Suprapubic skin (tissue), 4 donors: ENCODE data around the gene DNASE1.

Experiments
- EP300 ChIP-seq: sonication (generic); formaldehyde crosslinking; IDR thresholded peaks from one replicate; pipeline ENCODE4 v1.6.1; 2017; ENCODE audit warnings: antibody characterized with exemption
- POLR2A ChIP-seq, 2 donors: fragments of 450-650 bp; IDR thresholded peaks; one replicate each; pipeline ENCODE4 v1.6.1; 2017; ENCODE audit warnings: antibody characterized with exemption in 2 of 2, mild to moderate bottlenecking in 2 of 2, moderate library complexity in 2 of 2
- POLR2AphosphoS5 ChIP-seq, 3 donors: sonication (generic); formaldehyde crosslinking; IDR thresholded peaks; one replicate each; pipeline ENCODE4 v1.6.1; 2017; ENCODE audit warnings: antibody characterized with exemption in 3 of 3
- TF ChIP-seq, protein P1 (sequence below), 2 donors: fragments of 200-600 bp in 1 of 2; fragments of 450-650 bp in 1 of 2; sonication (generic) in 1 of 2; IDR thresholded peaks; one replicate each; pipeline ENCODE4 v1.5.1; 2016 to 2019; ENCODE audit warnings: antibody characterized with exemption in 2 of 2, mild to moderate bottlenecking in 1 of 2, moderate library complexity in 1 of 2

DNA sequence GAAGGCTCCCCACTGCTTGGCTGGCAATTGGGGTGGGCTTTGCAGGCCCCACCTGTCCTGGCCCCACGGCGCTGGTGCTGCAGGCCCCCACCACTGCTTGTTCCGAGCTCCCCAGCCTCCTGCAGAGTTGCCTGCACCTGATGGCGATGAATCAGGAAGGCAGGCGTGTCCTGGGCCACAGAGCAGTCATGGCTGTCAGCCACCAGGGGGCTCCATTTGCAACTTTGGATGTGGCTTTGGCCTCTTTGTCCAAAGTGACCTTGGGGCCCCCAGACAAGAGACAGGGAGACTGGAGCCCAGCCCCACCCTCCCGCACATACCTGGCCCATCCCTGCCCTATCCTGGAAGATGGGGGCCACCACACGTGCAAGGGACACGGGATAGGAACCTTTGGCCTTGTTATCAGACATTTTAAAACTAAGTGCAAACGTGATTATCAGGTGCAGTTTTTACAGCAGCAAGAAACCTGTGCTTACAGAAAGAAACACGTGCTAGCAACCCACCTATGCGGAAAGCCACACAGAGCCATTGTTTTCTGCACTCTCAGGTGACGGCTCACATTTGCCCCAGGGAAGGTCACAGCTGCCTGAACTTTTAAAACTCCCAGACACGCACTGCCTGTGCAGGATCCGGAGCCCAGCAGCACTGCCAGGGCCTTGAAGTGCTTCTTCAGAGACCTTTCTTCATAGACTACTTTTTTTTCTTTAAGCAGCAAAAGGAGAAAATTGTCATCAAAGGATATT lies at the start of gene DNASE1:
- TF ChIP-seq, protein P1, sequence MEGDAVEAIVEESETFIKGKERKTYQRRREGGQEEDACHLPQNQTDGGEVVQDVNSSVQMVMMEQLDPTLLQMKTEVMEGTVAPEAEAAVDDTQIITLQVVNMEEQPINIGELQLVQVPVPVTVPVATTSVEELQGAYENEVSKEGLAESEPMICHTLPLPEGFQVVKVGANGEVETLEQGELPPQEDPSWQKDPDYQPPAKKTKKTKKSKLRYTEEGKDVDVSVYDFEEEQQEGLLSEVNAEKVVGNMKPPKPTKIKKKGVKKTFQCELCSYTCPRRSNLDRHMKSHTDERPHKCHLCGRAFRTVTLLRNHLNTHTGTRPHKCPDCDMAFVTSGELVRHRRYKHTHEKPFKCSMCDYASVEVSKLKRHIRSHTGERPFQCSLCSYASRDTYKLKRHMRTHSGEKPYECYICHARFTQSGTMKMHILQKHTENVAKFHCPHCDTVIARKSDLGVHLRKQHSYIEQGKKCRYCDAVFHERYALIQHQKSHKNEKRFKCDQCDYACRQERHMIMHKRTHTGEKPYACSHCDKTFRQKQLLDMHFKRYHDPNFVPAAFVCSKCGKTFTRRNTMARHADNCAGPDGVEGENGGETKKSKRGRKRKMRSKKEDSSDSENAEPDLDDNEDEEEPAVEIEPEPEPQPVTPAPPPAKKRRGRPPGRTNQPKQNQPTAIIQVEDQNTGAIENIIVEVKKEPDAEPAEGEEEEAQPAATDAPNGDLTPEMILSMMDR (IDR thresholded peaks at IDR 0.05): peak; percentile 20 to 70
- TF ChIP-seq POLR2AphosphoS5 (IDR thresholded peaks at IDR 0.05): no peak
- TF ChIP-seq POLR2A (IDR thresholded peaks at IDR 0.05): no peak
- no peak for TF ChIP-seq EP300
